ENCODE results near the gene TMEM72.

Gene TMEM72

DNA sequence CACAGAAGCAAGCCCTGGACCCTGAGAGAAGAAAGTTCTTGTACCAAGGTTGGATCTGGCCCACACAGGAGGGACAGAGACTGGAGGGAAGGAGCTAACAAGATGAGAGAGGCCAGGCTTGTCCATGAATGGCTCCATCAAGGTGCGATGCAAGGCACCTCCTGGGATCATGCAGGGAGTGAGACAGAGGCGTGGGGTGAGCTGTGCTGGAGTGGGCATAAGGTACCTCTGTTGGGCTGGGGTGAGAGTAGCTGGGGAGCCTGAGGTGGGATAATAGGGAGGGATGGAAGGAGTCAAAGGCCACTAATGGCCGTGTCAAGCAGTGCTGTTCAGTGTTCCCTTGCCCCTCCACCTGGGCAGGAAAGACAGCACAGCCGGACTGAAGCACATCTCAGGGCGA lies 9.9 kb downstream of the TMEM72 start:
- DNase-seq: no peak

DNA sequence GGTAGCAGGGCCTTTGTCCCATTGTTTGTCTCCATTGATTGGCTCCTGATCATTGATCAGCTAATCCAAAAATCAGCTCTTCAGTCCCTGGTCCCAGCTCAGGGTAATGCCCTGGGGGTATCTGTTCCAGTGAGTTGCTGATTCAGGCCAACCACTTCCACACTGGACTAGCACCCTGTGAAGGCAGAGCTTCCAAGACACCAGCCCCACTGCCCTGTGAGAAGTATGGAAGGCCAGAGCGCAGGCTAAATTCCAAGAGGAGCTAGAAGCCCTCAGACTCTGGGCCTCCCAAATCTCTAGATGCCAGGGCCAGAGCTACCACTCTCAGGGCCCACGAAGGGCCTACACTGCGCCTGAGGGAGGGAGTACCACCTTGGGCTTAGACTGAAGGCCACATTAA lies 10.4 kb downstream of the TMEM72 start:
- DNase-seq: no peak

DNA sequence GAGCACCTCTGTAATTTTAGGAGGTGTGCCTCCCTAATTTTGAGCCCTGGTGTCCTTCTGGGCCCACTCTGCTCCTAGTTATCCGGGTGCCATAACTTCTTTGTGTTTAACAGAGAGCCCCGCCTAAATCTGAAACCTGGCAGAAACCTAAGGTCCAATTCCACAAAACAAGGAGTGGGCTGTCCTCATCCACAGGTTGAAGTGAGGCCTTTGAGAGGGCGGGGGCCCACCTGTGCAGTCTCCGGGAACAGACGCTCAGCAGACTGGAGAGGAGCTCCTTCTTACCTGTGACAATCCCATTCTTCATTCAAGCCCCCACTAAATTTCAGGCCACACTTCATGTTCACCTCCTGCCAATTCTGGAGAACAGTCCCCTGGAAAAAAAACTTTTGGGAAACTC lies 10.9 kb downstream of the TMEM72 start:
- no peak for DNase-seq

DNA sequence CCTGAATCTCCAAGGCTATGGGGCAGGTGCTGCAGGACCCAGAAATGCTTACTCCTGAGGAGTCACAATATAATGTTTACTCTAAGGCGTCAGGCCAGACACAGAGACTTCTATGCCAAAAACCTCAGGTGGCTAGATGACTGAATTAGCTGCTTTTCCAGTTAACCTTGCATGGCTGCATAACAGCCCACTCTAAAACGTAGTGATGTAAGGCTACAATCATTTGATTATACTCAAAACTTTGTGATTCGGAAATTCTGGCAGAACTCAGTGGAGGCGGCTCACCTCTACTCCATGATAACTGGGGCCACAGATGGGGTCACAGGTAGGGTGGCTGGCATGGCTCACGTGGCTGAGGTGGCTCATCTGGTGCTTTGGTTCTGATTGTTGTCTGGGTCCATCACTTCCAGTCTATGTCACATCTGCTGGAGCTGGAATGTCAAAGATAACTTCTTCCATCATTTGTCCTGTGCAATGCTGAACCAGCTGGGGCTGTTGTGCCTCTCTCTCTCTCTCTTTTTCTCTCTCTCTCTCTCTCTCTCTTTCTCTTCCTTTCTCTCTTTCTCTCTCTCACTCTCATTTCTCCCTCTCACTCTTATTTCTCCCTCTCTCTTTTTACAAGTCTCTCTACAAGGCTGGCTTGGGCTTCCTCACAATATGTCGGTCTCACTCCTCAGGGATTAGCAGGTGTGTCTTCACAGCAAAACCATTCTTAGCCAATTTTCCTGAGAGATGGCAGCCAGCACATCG lies 11.8 kb downstream of the TMEM72 start:
- no peak for DNase-seq

DNA sequence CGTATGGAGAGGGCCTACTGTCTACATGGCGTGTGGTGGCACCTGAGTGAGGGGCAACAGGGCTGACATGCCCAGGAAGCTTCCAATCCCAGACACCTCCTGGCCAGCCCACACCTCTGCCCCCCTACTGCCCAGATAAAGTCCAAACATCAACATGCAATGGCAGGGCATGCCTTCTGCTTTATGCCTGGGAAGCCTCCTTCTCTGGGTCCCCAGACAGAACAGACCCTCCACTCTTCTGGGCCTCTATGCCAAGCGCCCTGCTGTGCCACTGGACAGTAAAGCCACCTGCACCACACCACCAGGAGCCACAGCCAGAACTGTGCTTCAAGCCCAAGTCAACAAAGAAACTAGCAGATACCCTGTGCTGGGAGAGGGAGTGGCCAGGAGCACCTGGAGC lies 12.5 kb downstream of the TMEM72 start:
- no peak for DNase-seq

- DNase-seq: no peak
These were observed 13.3 kb downstream of the TMEM72 start for GRCh38 chr10:44924261-44925040.

GRCh38 chr10:44925224-44925623 lies 14.1 kb downstream of the TMEM72 start:
- no peak for DNase-seq

GRCh38 chr10:44925811-44926750 lies 14.9 kb downstream of the TMEM72 start:
- no peak for DNase-seq

- no peak for DNase-seq
These were observed 15.7 kb downstream of the TMEM72 start for GRCh38 chr10:44926751-44927351.

GRCh38 chr10:44927352-44927751 lies 16.2 kb downstream of the TMEM72 start:
- no peak for DNase-seq

GRCh38 chr10:44928462-44928861 lies 17.3 kb downstream of the TMEM72 start:
- no peak for DNase-seq

DNA sequence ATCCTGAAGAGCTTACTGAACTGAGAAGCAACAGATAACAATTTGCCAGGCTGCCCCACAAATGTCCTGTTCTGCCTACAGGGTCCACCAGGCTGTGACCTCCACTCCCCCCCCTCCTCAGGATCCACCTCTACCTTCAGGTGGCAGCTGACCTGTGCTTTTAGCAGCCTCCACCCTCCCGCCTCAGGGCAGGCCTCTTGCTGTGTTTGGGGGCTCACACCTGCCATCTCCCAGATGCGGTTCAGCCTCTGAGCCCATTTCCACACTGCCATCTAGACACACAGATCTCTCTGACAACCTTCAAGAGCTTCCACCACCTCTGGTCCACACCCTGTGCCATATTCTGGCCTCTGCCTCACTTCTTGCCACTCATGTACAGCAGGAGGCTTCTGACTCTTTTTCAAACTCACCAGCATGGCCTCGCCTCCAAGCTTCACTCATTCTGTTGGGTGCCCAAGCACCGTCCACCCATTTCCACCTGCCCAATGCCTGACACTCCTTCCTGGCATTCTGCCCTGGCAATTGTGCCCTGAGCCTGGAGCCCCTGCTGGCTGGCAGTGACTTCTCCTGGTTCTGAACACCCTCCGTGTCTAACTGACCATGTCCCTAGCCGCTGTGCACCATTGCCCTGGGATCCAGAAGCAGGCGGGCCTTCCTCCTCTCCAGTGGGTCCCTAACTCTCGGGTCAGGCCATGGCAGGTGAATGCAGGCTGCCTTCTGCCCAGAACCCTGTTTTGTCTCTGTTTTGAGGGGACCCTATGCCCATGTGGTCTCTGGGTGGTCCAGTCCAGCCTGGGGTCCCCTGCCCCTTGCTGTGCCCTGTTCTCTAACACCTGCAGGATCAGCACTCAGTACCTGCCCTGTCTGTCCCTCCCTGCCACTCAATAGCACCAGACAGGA lies 18.5 kb downstream of the TMEM72 start:
- no peak for DNase-seq

GRCh38 chr10:44930904-44931620 lies 19.9 kb downstream of the TMEM72 start:
- DNase-seq: no peak

- DNase-seq: no peak
These were observed 20.7 kb downstream of the TMEM72 start for GRCh38 chr10:44931621-44932516.

DNA sequence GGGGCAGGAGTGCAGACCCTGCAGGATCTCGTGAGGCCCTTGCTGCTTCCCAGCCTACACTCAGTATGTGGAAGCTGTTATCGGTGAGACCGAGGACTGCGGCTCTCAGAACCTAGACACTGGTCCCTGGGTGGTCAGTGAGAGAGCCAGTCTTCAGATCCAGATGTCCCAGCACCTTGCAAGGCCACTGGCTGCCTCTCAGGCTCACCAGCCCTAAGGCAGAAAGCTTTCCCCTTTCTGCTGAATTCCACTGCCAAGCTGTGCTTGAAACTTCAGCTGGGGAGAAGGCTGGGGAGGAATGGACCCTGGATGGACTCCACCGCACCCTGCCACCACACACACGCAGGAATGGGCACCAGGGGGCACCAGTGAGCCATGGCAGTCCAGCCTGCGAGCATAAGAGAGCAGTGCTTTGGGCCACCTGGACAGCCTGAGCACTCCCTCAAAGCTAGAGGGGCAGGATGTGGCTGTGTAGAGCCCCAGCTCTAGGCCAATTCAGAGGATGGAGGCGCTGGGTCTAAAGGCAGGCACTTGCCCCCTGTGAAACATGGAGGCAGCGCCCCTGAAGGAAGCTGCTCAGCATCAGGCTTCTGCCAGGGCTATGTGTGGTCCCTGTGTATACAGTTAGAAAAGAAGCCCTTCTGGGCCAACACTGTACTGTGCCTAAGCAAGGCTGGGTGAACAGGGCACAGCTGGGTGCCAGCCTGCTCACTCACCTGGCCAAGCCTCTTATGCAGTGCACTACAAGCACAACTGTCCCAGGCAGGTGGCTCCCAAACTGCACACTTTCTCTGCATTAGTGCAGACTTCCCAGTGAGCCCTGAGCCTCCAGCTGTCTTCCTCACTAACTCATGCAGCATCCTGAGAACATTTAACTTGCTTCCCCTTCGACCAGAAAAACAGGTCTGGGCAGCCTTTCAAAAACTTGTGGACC lies 21.6 kb downstream of the TMEM72 start:
- DNase-seq: no peak

- DNase-seq: no peak
These were observed 22.5 kb downstream of the TMEM72 start for GRCh38 chr10:44933451-44934321.

GRCh38 chr10:44934416-44935200 lies 23.5 kb downstream of the TMEM72 start:
- no peak for DNase-seq
